ENCODE measurements around the gene AK8.
A peak's percentile ranks its signal among the peaks of the same experiment; 100 is the strongest.

The AK8 gene, protein sequence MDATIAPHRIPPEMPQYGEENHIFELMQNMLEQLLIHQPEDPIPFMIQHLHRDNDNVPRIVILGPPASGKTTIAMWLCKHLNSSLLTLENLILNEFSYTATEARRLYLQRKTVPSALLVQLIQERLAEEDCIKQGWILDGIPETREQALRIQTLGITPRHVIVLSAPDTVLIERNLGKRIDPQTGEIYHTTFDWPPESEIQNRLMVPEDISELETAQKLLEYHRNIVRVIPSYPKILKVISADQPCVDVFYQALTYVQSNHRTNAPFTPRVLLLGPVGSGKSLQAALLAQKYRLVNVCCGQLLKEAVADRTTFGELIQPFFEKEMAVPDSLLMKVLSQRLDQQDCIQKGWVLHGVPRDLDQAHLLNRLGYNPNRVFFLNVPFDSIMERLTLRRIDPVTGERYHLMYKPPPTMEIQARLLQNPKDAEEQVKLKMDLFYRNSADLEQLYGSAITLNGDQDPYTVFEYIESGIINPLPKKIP

DNA sequence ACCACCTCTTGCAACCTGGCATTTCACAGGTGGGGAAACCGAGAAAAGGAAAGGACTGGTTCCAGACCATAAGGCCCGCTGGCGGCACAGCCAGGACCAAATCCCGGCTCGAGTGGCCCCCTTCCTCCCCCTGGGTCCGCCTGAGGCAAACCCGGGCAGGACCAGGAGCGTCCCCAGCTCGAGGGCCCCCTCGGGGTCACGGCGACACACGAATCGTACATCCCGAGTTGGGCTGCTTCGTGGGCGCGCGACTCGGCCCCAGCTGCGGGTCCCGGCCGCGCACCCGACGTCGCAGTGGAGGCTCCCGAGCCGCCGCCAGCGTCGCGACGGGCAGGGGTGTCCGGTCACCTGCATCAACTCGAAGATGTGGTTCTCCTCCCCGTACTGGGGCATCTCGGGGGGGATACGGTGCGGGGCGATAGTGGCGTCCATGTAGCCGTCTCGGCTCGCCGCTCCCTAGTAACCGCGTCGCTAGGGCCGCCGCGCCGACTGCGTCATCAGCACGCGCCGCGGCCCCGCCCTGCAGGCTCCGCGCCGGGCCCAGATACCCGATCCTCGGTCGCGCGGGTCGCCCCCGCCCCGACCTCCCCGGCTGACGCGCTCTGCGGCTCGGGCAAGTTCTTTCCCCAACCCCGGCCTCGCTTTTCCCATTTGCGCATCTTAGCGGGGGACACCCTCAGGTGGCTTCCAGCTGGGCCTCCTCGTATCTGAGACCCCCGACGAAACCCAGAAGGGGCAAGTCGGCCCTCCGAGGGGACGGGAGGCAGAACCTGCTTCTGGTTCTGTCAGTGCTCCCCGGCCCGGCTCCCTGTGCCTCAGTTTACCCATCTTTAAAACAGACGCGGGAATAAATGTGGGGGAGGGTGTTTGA is at the start of gene AK8:
Gene AK8 (minus strand): TSS at position 461 of the 871 bp plus-strand sequence. CDS start 29 bp downstream, at position 432.
- H3K4me1 Mint-ChIP-seq (ENCODE audit: low read depth) = peaks cover 28% of the 10 kb centered on the region
- H3K36me3 Mint-ChIP-seq (ENCODE audit: low read depth) = no peaks in the 10 kb centered on the region
- H3K9me3 Mint-ChIP-seq = no peaks in the 10 kb centered on the region
- peak within 1 kb of the TSS; percentile 79 for H3K4me3 Mint-ChIP-seq
- H3K27ac Mint-ChIP-seq = peak within 1 kb of the TSS; percentile 65
- no peaks in the 10 kb centered on the region for H3K27me3 Mint-ChIP-seq

DNA sequence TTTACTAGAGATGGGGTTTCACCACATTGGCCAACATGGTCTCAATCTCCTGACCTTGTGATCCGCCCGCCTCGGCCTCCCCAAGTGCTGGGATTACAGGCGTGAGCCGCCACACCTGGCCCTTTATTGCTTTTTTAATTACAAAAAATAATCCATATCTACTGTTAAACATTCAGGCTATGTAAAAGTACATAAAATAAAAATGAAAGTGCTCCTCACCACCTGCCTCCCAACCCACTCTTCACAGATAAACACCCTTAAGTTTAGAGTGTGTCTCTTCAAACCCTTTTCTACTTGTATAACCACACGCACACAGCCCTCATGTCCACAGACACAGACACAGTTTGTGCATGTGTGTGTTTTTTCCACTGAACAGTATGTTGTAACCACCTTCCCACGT is 49.6 kb upstream of the AK8 start:
- Mint-ChIP-seq H3K27me3 (no peaks in the 10 kb centered on the region), H3K9me3 (no peaks in the 10 kb centered on the region), H3K27ac (no peak overlapping the region), H3K4me1 (ENCODE audit: low read depth) (no peaks in the 10 kb centered on the region), H3K4me3 (no peak overlapping the region), H3K36me3 (ENCODE audit: low read depth) (peaks cover 42% of the 10 kb centered on the region)

DNA sequence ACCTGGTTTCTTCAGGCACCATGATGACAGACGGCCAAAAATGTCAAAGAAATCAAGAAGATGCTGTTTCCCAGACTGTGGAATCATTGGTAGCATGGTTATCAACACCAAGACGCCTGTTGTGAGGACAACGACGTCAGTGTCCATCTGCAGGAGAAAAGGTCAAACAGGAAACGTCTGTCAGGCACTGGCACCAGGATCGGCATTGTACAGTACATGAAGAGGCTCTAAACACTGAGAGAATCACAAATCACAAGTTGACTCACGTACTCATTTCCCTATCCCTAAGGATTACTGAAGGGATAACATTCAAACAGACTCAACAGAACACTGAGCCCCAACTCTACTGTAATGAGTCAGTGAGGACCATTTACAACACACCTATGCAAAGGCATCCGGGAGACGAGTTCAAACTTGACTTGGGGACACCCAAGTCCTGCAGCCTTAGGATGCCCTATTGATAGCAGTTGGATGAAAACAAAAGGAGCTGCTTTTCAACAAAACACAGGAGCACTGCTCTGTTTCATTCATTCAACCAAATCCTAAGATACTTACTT is 45.3 kb upstream of the AK8 start:
- peaks cover 59% of the 10 kb centered on the region for H3K36me3 Mint-ChIP-seq (ENCODE audit: low read depth)
- H3K9me3 Mint-ChIP-seq = no peaks in the 10 kb centered on the region
- no peaks in the 10 kb centered on the region for H3K4me1 Mint-ChIP-seq (ENCODE audit: low read depth)
- no peak overlapping the region for H3K27ac Mint-ChIP-seq
- H3K27me3 Mint-ChIP-seq = no peaks in the 10 kb centered on the region
- no peak overlapping the region for H3K4me3 Mint-ChIP-seq

DNA sequence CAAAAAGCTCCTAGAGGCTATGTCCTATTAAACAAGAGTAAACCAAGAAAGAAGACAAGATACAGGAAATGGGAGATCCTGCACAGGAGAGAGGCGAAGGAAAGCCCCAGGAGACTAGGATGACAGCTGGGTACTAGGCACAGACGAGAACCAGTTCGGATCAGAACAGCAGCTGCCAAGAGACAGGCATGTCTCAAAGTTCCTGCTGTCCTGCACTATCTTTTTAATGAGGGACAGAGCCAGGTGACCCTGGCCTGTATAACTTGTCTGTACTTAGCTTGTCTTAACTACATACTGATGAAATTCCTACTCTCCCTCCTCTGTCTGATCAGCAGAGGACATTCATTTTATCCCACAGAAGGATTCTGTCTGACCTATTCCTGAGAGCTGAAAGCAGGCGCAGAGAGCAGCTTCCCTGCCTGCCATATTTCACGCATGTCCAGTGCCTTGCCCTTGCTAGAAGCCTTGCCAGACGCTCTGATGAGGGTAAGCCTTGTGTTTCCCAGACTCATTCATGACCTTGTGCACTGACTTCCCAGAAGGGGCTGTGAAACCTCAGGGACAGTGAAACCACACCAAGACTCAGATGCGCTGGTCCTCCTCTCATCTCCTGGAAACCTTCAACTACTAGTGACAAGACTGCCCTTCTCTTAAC is 41.7 kb upstream of the AK8 start:
- H3K4me3 Mint-ChIP-seq = no peak overlapping the region
- H3K27me3 Mint-ChIP-seq = no peaks in the 10 kb centered on the region
- no peak overlapping the region for H3K27ac Mint-ChIP-seq
- H3K36me3 Mint-ChIP-seq (ENCODE audit: low read depth) = peaks cover 62% of the 10 kb centered on the region
- H3K9me3 Mint-ChIP-seq = no peaks in the 10 kb centered on the region
- no peaks in the 10 kb centered on the region for H3K4me1 Mint-ChIP-seq (ENCODE audit: low read depth)

DNA sequence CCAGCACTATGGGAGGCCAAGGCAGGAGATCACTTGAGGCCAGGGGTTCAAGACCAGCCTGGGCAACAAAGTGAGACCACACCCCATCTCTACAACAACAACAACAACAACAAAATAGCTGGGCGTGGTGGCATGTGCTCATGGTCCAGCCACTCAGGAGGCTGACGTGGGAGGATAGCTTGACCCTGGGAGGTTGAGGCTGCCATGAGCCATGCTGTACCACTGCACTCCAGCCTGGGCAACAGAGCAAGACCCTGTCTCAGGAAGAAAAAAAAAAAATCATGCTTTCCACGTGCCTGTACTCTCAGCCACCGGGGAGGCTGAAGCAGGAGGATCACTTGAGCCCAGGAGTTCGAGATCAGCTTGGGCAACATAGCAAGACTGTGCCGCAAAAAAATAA is 36.8 kb upstream of the AK8 start:
- Mint-ChIP-seq H3K4me1 (ENCODE audit: low read depth) (no peaks in the 10 kb centered on the region), H3K27me3 (no peaks in the 10 kb centered on the region), H3K27ac (no peak overlapping the region), H3K36me3 (ENCODE audit: low read depth) (peaks cover 54% of the 10 kb centered on the region), H3K4me3 (no peak overlapping the region), H3K9me3 (no peaks in the 10 kb centered on the region)

DNA sequence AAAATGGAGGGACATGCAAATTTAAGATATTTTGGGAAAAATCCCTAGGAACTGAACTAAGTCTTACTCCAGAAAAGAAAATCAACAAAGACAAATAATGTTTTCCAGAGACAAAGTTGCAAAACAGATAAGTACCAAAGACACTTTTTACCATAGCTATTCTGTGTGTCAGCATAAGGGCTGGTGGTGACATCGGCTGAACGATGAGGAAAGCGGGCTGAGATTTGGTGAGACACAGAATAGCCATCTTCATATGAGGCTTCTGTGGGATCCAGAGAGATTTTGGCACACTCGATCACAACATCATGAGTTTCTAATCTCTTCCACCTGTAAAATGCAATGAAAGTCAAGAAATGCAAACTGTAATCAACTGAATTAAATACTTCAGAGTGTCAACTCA is 34.0 kb upstream of the AK8 start:
- Mint-ChIP-seq H3K36me3 (ENCODE audit: low read depth) (peaks cover 32% of the 10 kb centered on the region), H3K9me3 (no peaks in the 10 kb centered on the region)

DNA sequence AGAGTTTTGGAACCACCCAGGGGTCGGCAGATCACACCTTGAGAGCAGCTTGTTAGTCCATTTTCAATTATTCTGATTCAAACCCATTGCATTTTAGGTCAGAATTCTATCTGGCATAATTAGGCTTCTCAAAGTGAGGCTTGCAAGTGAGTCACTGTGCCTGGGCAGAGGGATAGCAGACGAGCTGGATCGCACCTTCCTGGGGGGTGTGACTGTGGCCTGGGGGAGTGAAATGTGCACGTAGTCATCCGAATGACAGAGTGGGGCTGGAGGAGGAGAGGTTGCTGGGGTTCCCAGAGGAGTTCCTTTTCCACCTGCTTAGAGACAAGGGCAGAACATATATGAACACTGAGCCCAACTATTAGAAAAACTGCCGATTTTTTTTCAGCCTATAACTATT is 32.3 kb upstream of the AK8 start:
- peaks cover 34% of the 10 kb centered on the region for H3K36me3 Mint-ChIP-seq (ENCODE audit: low read depth)
- H3K9me3 Mint-ChIP-seq = no peaks in the 10 kb centered on the region
- no peaks in the 10 kb centered on the region for H3K27me3 Mint-ChIP-seq
- no peak overlapping the region for H3K4me3 Mint-ChIP-seq
- peaks cover 12% of the 10 kb centered on the region for H3K4me1 Mint-ChIP-seq (ENCODE audit: low read depth)
- no peak overlapping the region for H3K27ac Mint-ChIP-seq

More for the DNA sequence above, 34.0 kb upstream of the AK8 start:
- Mint-ChIP-seq H3K4me1 (ENCODE audit: low read depth) (peaks cover 12% of the 10 kb centered on the region), H3K27me3 (no peaks in the 10 kb centered on the region), H3K4me3 (no peak overlapping the region), H3K27ac (no peak overlapping the region)

DNA sequence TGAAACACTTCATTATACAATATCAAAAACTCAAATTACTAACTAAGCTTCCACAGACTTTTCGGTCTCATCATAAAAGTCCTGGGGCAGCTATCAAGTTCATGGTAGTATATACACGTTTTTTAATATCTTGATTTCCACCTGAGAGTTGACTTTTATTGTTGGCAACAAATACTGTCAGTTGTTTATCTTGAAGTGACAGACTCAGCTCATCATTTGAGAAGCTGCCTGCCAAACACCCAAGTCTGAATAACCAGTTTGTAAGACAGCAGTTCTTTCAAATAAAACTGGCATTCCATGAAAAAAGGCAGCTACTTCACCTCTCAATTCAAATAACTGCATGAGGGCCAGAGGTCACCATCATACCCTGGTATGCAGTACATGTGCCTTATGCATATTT is 31.2 kb upstream of the AK8 start:
- Mint-ChIP-seq H3K4me3 (no peak overlapping the region), H3K9me3 (no peaks in the 10 kb centered on the region), H3K27ac (no peak overlapping the region), H3K27me3 (no peaks in the 10 kb centered on the region), H3K36me3 (ENCODE audit: low read depth) (peaks cover 37% of the 10 kb centered on the region), H3K4me1 (ENCODE audit: low read depth) (peaks cover 12% of the 10 kb centered on the region)

DNA sequence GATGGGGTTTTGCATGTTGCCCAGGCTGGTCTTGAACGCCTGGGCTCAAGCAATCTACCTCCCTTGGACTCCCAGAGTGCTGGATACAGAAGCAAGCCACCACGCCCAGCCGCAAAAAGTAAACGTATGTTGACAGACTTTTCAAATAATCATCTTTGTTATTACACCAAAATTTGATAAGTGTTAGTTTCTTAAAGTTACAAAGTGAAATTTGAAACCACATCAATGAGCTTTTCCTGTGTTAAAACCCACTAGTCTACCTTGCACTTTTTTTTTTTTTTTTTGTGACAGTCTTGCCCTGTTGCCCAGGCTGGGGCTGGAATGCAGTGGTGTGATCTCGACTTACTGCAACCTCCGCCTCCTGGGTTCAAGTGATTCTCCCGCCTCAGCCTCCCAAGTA is 30.6 kb upstream of the AK8 start:
- Mint-ChIP-seq H3K9me3 (no peaks in the 10 kb centered on the region), H3K36me3 (ENCODE audit: low read depth) (peaks cover 41% of the 10 kb centered on the region), H3K4me3 (no peak overlapping the region), H3K27me3 (no peaks in the 10 kb centered on the region), H3K27ac (no peak overlapping the region), H3K4me1 (ENCODE audit: low read depth) (peaks cover 12% of the 10 kb centered on the region)

DNA sequence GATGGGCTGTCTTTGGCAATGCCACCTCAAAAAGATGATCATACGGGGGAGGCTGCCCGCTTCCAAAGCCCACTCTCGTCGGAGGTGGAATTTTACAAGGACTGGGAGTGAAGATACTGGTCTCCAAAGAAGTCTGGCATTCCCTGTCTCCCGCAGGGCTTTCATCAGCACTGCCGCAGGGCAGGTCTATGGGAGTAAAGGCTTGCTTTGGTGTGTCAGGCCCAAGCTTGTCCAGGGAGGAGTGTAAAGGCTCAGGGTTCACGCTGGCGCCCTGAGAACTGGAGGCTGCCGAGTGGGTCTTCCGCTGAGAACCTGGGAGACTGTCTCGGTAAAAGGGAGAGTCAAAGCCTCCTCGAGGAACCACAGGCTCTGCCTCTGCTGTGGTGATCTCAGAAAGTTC is 27.6 kb upstream of the AK8 start:
- H3K27ac Mint-ChIP-seq = no peak overlapping the region
- peaks cover 23% of the 10 kb centered on the region for H3K4me1 Mint-ChIP-seq (ENCODE audit: low read depth)
- no peak overlapping the region for H3K4me3 Mint-ChIP-seq
- H3K9me3 Mint-ChIP-seq = no peaks in the 10 kb centered on the region
- H3K36me3 Mint-ChIP-seq (ENCODE audit: low read depth) = peaks cover 46% of the 10 kb centered on the region
- no peaks in the 10 kb centered on the region for H3K27me3 Mint-ChIP-seq

DNA sequence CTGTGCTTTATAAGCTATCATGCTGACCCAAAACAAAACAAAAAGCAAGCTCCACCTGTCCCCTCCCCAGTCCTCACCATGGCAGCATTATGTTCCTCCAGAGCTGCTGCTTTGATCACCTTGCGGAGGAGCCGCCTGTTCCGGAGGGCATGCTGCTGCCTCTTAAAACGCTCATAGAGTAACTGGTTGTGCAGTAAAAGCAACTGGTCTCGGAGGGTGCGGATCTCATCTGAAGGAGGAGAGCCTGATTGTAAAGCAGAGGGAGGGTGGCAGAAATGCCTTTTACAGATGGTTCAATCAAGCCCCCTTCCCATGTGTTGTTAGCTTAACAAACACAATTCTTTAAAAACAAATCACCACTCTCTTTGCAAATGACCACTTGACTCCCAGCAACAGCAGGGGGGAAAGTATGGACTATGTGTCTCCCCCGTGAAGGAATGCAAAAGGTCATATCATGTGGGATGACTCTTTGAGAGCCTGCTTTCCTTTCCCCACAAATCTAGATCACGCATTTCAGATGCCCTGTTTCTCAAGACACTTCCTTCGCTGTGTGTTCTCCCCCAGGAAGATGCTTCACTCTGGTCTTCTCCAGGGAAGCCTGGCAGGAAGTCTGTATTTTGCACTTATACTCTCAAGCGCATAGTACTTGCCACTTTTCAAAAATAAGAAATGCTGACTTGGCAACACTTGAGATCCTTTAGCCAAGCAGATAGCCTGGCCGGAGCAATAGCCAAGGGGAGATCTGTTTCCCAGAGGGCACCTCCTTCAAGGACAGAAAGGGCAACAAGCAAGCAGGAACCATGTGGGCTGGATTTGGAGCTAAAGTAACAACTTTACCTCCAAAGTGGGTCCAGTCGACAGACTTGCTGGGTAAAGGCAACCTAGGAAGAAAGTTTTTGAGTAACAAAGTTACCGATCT is 25.7 kb upstream of the AK8 start:
- Mint-ChIP-seq H3K4me3 (no peak overlapping the region), H3K9me3 (no peaks in the 10 kb centered on the region), H3K27me3 (no peaks in the 10 kb centered on the region), H3K4me1 (ENCODE audit: low read depth) (peaks cover 17% of the 10 kb centered on the region), H3K27ac (no peak overlapping the region), H3K36me3 (ENCODE audit: low read depth) (peaks cover 51% of the 10 kb centered on the region)

DNA sequence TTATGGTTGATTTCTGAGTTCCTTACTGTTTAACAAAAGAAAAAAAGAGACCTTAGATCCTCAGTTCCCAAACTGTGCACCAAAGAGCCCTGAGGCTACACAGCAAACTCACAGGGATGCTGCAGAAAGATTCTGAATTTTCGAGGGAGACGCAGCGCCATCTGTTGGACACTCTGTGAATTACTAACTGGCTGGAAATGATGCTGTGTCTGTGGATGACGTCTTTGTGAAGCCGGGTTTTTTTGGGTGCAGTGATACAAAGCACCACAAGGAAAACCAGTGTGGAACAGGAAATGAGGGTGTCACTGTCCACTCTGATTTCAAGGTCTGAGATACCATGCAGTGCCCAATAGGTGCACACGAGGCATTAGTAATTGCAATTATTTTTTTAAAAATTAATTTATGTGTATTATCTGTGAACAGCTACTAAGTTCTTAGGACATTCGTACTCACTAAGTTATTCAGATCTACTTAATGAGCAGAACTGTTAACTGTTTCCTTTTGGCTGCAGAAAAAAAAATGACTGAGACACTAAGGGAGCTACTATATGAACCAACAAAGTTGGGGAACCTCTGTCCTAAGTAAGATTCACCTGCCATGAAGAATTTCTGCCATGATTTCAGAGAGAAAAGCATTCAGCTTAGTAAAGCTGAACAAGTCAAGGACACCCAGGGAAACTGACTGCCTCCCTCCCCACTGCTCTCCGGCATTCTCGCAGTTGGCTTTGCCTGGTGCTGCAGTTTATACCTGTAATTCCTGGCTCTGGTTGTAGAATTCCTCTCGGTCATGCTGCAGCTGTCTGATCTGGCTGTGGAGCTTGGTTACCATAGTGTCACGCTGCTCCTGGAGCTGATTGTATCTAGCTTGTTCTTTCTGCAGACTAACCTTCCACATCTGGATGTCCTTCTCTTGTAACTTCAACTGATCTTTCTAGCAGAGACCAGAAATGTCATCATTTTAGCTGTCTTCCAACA is 24.1 kb upstream of the AK8 start:
- Mint-ChIP-seq H3K4me1 (ENCODE audit: low read depth) (peaks cover 11% of the 10 kb centered on the region), H3K9me3 (no peaks in the 10 kb centered on the region), H3K27me3 (no peaks in the 10 kb centered on the region), H3K4me3 (no peak overlapping the region), H3K36me3 (ENCODE audit: low read depth) (peaks cover 60% of the 10 kb centered on the region), H3K27ac (no peak overlapping the region)

DNA sequence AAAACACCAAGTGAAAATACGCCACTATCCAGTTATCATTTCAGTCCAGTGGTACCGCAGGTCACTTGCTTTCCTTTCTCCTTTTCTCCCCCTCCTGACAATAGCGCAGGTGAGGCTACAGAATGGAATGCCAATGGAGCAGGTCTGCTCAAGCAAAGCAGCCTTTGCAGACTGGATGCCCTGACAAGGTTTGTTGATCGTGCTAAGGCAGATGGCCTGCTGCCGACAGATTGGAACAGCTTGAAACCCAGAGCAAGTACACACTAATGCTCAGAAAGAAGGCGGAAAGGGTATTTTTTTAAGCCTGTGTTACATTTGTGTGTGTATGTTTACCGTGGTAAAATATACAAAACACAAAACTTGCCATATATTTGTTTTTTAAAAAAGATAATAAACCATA is 20.0 kb upstream of the AK8 start:
- Mint-ChIP-seq H3K36me3 (ENCODE audit: low read depth) (peaks cover 49% of the 10 kb centered on the region), H3K4me1 (ENCODE audit: low read depth) (peaks cover 11% of the 10 kb centered on the region), H3K4me3 (no peak overlapping the region), H3K27me3 (no peaks in the 10 kb centered on the region), H3K9me3 (no peaks in the 10 kb centered on the region), H3K27ac (no peak overlapping the region)
